ENCODE data around the gene SLITRK3.

- no peak for TF ChIP-seq TAF1 (IDR thresholded peaks at IDR 0.05; ENCODE audit: borderline replicate concordance, insufficient read depth, low read length)
- TF ChIP-seq POLR2AphosphoS5 (IDR thresholded peaks at IDR 0.05; ENCODE audit: low read depth, low read length) = no peak
- TF ChIP-seq REST (IDR thresholded peaks at IDR 0.05; ENCODE audit: insufficient read depth in 1 of 2, low read depth in 2 of 2, low read length in 2 of 2) = no peak
- no peak for TF ChIP-seq FOXP2 (optimal IDR thresholded peaks at IDR 0.05; ENCODE audit: borderline replicate concordance, extremely low read depth, extremely low read length, insufficient read depth)
Observed at GRCh38 chr3:165210132-165210531, 13.9 kb upstream of the SLITRK3 start.

Measured in PFSK-1 (cell line).